Mammary microvascular endothelial cell (primary cell): Measurements from ENCODE around the gene FBXW10. TPM values are rescaled to one million over a fixed set of nuclear protein-coding genes. Genes with fewer than 3 reads are reported as not detected.

Experiments used
- total RNA-seq: library from RNA; depleted of rRNA; stranded (reverse); fragments of >200 nt; gene quantifications from 2 replicates; pipeline ENCODE4 v1.2.3, GENCODE V29; 2015

FBXW10 gene
- 0.07 TPM in 1 of 2 replicates, not detected in the other for total RNA-seq

GRCh38 chr17:18743699-18744421 lies at the start of gene FBXW10:
FBXW10 (plus strand) TSS chr17:18744054; CDS start chr17:18744245, 191 bp downstream.

GRCh38 chr17:18780991-18781718 lies 37.3 kb downstream of the FBXW10 start, which contains the start of gene TVP23B:
TVP23B (plus strand) TSS chr17:18781183; CDS start chr17:18781294, 111 bp downstream.

Other genes with a start within 250 kb of the FBXW10 start
- not detected in 2 replicates for gene TBC1D28, start 99.7 kb upstream of the FBXW10 start, total RNA-seq
- 3.3 and 3.5 TPM in 2 replicates for gene FOXO3B, start 61.7 kb upstream of the FBXW10 start, total RNA-seq
- gene TVP23B, start 37.1 kb downstream of the FBXW10 start, total RNA-seq: 26.6 and 30.5 TPM in 2 replicates
- 27.0 and 31.3 TPM in 2 replicates for gene PRPSAP2, start 114.1 kb downstream of the FBXW10 start, total RNA-seq
- gene SLC5A10, start 208.1 kb downstream of the FBXW10 start, total RNA-seq: not detected in 2 replicates